Adrenal gland (tissue), 12 donors: Measurements from ENCODE around the gene COL8A1. TPM values are rescaled to one million over a fixed set of nuclear protein-coding genes. Genes with fewer than 3 reads are reported as not detected.

ENCODE experiments used
- DNase-seq, 7 donors: peaks; one replicate each; pipeline ENCODE4 v3.0.0-alpha.2; 2019 to 2020
- H3K27ac ChIP-seq, 5 donors: fragments of 200-600 bp; sonication (generic) in 4 of 5; 1 replicate in 3 of 5; 2 replicates in 2 of 5; pipeline versions ENCODE4 v1.5.1 to v1.8.0; 2016 to 2020; ENCODE audit warnings: mild to moderate bottlenecking in 1 of 5
- H3K27me3 ChIP-seq: fragments of 200-600 bp; 2 replicates; pipeline ENCODE4 v1.8.0; 2021
- H3K36me3 ChIP-seq, 2 donors: fragments of 200-600 bp; replicated peaks in 1 of 2; 1 replicate in 1 of 2; 2 replicates in 1 of 2; pipeline versions ENCODE4 v1.5.1 to v1.8.0; 2018 to 2022
- H3K4me1 ChIP-seq, 2 donors: fragments of 200-600 bp; replicated peaks in 1 of 2; 1 replicate in 1 of 2; 2 replicates in 1 of 2; pipeline versions ENCODE4 v1.5.1 to v1.8.0; 2018 to 2021
- H3K4me3 ChIP-seq, 4 donors: fragments of 200-600 bp; sonication (generic) in 3 of 4; one replicate each; pipeline ENCODE4 v1.5.1; 2016 to 2018
- H3K9me3 ChIP-seq, 3 donors: fragments of 200-600 bp; sonication (generic) in 1 of 3; replicated peaks in 1 of 3; 1 replicate in 2 of 3; 2 replicates in 1 of 3; pipeline versions ENCODE4 v1.5.1 to v1.8.0; 2016 to 2021
- CTCF ChIP-seq, 6 experiments: fragments of 450-650 bp in 4 of 6; fragments of 200-600 bp in 2 of 6; sonication (generic) in 1 of 6; IDR thresholded peaks; 1 replicate in 5 of 6; 2 replicates in 1 of 6; pipeline versions ENCODE4 v1.5.1 to v1.8.0; 2016 to 2021; ENCODE audit warnings: antibody characterized with exemption in 6 of 6, mild to moderate bottlenecking in 2 of 6, moderate library complexity in 1 of 6
- POLR2A ChIP-seq, 2 donors: fragments of 450-650 bp; IDR thresholded peaks; one replicate each; pipeline ENCODE4 v1.6.1; 2017; ENCODE audit warnings: antibody characterized with exemption in 2 of 2, mild to moderate bottlenecking in 2 of 2, moderate library complexity in 1 of 2
- WGBS, 4 donors: extraction: QIAGEN DNeasy Blood & Tissue Kit in 2 of 4; methylation state at CpG; one replicate each; pipeline versions ENCODE4 v1.1.5 to v1.1.7; 2013 to 2017; 5-methylcytosine and 5-hydroxymethylcytosine counted together
- intact Hi-C, 2 donors: fragments of 100-400 bp; cut with DNase I; formaldehyde crosslinking; loops; one replicate each; pipeline versions ENCODE4 v1.14.1 to v1.15.0; 2022 to 2023
- polyA plus RNA-seq, 3 donors: library from polyadenylated mRNA; stranded (reverse); fragments of 200-250 nt in 2 of 3; fragments of 350-450 nt in 1 of 3; fragmentation: Illumina TruSeq in 1 of 3; extraction: RNeasy Lipid Tissue Mini Kit (QIAGEN cat#74804) in 1 of 3; gene quantifications; one replicate each; pipeline ENCODE4 v1.2.3, GENCODE V29; 2013 to 2014
- total RNA-seq, 9 donors: library from RNA; depleted of rRNA in 4 of 9; stranded (reverse); fragments of >200 nt in 4 of 9; fragments of 120-200 nt in 1 of 9; fragmentation: NEBNext Ultra II Directional in 1 of 9; extraction: Animal tissue kit (Norgen Biotek cat#: 25700) in 1 of 9; gene quantifications; one replicate each; pipeline versions ENCODE4 v1.1.0 to v1.2.4, GENCODE V29; 2013 to 2023
- donor health status: healthy with polysubstance abuse.
- donor health status: Bipolar disorder and iron deficiency.
- donor health status: DM: yes; HTN: yes; CAD: no.
- donor health status: DM: no; HTN: no; CAD: no.
- donor health status: DM: no; HTN: no; CAD: no.
- donor health status: DM: yes; HTN: yes; CAD: no.

COL8A1 gene
- total and polyA plus RNA-seq, 12 donors: 0.94 to 59.2 (median 15.9) TPM

- Histone ChIP-seq H3K9me3 (no peaks in the 10 kb centered on the region), H3K4me1 (no peaks in the 10 kb centered on the region), H3K27ac (no peak overlapping the region), H3K36me3 (no peaks in the 10 kb centered on the region), H3K4me3 (no peak overlapping the region), H3K27me3 (no peaks in the 10 kb centered on the region)
- intact Hi-C loops: no loop called here
- no peak for TF ChIP-seq POLR2A (IDR thresholded peaks at IDR 0.05)
- no peak for TF ChIP-seq CTCF (IDR thresholded peaks at IDR 0.05)
- DNase-seq: no peak
- WGBS, 4 donors: 56 to 77% (median 62%) methylated on average over 2 of the region's 2 CpGs
Observed at GRCh38 chr3:99620976-99621375, 17.4 kb upstream of the COL8A1 start.

- Histone ChIP-seq H3K4me3 (no peak overlapping the region), H3K27ac (no peak overlapping the region), H3K36me3 (no peaks in the 10 kb centered on the region), H3K27me3 (no peaks in the 10 kb centered on the region), H3K9me3 (no peaks in the 10 kb centered on the region), H3K4me1 (no peaks in the 10 kb centered on the region)
- no peak for DNase-seq
- intact Hi-C loops: no loop called here
- no peak for TF ChIP-seq CTCF (IDR thresholded peaks at IDR 0.05)
- 67 to 86% (median 75%) methylated on average over 1 to 2 of the region's 2 CpGs for WGBS, 4 donors
Observed at GRCh38 chr3:99624496-99625236, 13.7 kb upstream of the COL8A1 start.

GRCh38 chr3:99625237-99625622, 13.2 kb upstream of the COL8A1 start:
- TF ChIP-seq CTCF (IDR thresholded peaks at IDR 0.05) (no peak), POLR2A (IDR thresholded peaks at IDR 0.05) (no peak)
- WGBS, 4 donors: 54 to 89% (median 76%) methylated on average over 2 of the region's 2 CpGs
- Histone ChIP-seq H3K27ac (no peak overlapping the region), H3K36me3 (no peaks in the 10 kb centered on the region), H3K4me3 (no peak overlapping the region), H3K4me1 (no peaks in the 10 kb centered on the region), H3K27me3 (no peaks in the 10 kb centered on the region), H3K9me3 (no peaks in the 10 kb centered on the region)
- intact Hi-C loops: no loop called here
- no peak for DNase-seq

GRCh38 chr3:99625643-99626416, 12.6 kb upstream of the COL8A1 start:
- Histone ChIP-seq H3K4me3 (no peak overlapping the region), H3K36me3 (no peaks in the 10 kb centered on the region), H3K27me3 (no peaks in the 10 kb centered on the region), H3K9me3 (no peaks in the 10 kb centered on the region), H3K4me1 (no peaks in the 10 kb centered on the region), H3K27ac (no peak overlapping the region)
- WGBS, 4 donors: 49 to 58% (median 54%) methylated on average over 4 of the region's 4 CpGs
- no peak for TF ChIP-seq POLR2A (IDR thresholded peaks at IDR 0.05)
- no peak for TF ChIP-seq CTCF (IDR thresholded peaks at IDR 0.05)
- intact Hi-C loops: no loop called here
- no peak for DNase-seq
